Body of pancreas (tissue), 4 donors: ENCODE data around the gene WDR27.

Experiments used
- POLR2A ChIP-seq, 3 donors: fragments of 450-650 bp; IDR thresholded peaks; one replicate each; pipeline ENCODE4 v1.6.1; 2016; ENCODE audit warnings: antibody characterized with exemption in 3 of 3, mild to moderate bottlenecking in 2 of 3
- TF ChIP-seq, protein P1 (sequence below), 7 experiments: fragments of 450-650 bp in 4 of 7; fragments of 200-600 bp in 3 of 7; sonication (generic) in 3 of 7; IDR thresholded peaks; one replicate each; pipeline ENCODE4 v1.5.1; 2016 to 2019; ENCODE audit warnings: antibody characterized with exemption in 7 of 7

DNA sequence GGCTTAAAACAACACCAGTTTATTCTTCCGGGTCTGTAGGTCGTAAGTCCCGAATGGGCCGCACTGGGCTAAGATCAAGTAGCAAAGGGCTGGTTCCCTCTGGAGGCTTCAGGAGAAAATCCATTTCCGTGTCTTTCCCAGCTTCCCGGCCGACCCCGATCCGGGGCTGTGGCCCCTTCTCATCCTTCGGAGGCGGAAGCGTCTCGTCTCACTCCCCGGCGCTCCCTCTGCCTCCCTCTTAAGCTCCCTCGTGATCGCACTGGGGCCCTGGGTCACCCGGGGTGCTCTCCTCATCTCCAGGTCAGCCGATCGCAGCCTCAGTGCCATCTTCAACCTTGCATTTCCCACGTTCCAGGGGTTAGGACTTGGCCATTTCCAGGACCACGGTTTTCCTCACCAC lies 199.4 kb downstream of the WDR27 start:
- TF ChIP-seq, protein P1, sequence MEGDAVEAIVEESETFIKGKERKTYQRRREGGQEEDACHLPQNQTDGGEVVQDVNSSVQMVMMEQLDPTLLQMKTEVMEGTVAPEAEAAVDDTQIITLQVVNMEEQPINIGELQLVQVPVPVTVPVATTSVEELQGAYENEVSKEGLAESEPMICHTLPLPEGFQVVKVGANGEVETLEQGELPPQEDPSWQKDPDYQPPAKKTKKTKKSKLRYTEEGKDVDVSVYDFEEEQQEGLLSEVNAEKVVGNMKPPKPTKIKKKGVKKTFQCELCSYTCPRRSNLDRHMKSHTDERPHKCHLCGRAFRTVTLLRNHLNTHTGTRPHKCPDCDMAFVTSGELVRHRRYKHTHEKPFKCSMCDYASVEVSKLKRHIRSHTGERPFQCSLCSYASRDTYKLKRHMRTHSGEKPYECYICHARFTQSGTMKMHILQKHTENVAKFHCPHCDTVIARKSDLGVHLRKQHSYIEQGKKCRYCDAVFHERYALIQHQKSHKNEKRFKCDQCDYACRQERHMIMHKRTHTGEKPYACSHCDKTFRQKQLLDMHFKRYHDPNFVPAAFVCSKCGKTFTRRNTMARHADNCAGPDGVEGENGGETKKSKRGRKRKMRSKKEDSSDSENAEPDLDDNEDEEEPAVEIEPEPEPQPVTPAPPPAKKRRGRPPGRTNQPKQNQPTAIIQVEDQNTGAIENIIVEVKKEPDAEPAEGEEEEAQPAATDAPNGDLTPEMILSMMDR (IDR thresholded peaks at IDR 0.05) = no peak
- TF ChIP-seq POLR2A (IDR thresholded peaks at IDR 0.05) = no peak
